Upper lobe of left lung (tissue), 4 donors: ENCODE data around the gene MINDY2.

Experiments used
- EP300 ChIP-seq, 4 donors: sonication (generic); formaldehyde crosslinking; IDR thresholded peaks; one replicate each; pipeline ENCODE4 v1.5.1; 2017; ENCODE audit warnings: antibody characterized with exemption in 4 of 4, control low read depth in 2 of 4
- POLR2A ChIP-seq, 4 donors: fragments of 450-650 bp; IDR thresholded peaks; one replicate each; pipeline ENCODE4 v1.5.1; 2016 to 2017; ENCODE audit warnings: antibody characterized with exemption in 4 of 4, mild to moderate bottlenecking in 2 of 4
- POLR2AphosphoS5 ChIP-seq, 2 donors: sonication (generic); formaldehyde crosslinking; IDR thresholded peaks; one replicate each; pipeline ENCODE4 v1.5.1; 2017; ENCODE audit warnings: antibody characterized with exemption in 2 of 2
- TF ChIP-seq, protein P1 (sequence below), 6 experiments: fragments of 450-650 bp in 4 of 6; fragments of 200-600 bp in 2 of 6; sonication (generic) in 2 of 6; IDR thresholded peaks; one replicate each; pipeline ENCODE4 v1.5.1; 2016 to 2019; ENCODE audit warnings: antibody characterized with exemption in 6 of 6

GRCh38 chr15:58764468-58764867 is 6.6 kb upstream of the MINDY2 start:
- TF ChIP-seq POLR2A (IDR thresholded peaks at IDR 0.05) (no peak), POLR2AphosphoS5 (IDR thresholded peaks at IDR 0.05) (no peak), EP300 (IDR thresholded peaks at IDR 0.05) (no peak)
- TF ChIP-seq, protein P1, sequence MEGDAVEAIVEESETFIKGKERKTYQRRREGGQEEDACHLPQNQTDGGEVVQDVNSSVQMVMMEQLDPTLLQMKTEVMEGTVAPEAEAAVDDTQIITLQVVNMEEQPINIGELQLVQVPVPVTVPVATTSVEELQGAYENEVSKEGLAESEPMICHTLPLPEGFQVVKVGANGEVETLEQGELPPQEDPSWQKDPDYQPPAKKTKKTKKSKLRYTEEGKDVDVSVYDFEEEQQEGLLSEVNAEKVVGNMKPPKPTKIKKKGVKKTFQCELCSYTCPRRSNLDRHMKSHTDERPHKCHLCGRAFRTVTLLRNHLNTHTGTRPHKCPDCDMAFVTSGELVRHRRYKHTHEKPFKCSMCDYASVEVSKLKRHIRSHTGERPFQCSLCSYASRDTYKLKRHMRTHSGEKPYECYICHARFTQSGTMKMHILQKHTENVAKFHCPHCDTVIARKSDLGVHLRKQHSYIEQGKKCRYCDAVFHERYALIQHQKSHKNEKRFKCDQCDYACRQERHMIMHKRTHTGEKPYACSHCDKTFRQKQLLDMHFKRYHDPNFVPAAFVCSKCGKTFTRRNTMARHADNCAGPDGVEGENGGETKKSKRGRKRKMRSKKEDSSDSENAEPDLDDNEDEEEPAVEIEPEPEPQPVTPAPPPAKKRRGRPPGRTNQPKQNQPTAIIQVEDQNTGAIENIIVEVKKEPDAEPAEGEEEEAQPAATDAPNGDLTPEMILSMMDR (IDR thresholded peaks at IDR 0.05): no peak
